ENCODE measurements around the gene SDF2. TPM values are rescaled to one million over a fixed set of nuclear protein-coding genes. Genes with fewer than 3 reads are reported as not detected.
A peak's percentile ranks its signal among the peaks of the same experiment; 100 is the strongest.

SDF2 gene
- total RNA-seq, 1 donor from 2014 or later, result 51.0 TPM

DNA sequence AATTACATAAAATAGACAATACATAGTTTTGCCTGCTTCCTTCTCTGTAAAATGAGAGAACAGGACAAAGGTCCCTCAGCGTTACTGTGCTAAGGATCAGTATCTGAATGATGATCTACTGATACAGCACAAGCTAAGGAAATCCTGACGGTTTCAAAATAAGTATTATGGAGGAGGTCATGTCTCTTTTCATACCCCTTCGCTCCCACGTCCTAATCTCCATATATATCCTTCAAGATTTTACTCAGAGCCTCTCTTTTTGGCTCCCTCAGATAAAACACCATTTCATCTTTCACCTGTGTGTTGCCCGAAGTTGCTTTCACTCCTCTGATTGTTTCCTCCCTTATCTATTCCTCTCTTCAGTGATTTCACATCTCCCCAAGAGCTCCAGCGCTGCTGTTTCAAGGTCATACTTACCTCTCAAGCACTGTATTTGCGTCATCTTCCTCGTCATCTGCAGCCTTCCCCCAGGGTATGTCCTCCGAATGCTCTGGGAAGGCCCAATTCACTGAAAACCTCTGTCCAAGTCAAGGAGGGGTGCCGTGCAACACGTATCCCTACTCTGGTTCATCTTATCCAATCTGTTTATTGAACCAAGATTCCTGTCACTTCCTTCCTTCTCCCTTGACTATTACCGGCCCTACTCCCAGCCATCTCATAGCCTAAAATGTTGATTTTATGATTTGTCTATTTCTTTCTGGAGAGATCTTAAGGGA, 15.5 kb downstream of the SDF2 start:
- Mint-ChIP-seq H3K9me3 (no peaks in the 10 kb centered on the region), H3K27ac (peak overlapping the region; percentile 73), H3K4me1 (peaks cover 29% of the 10 kb centered on the region), H3K4me3 (peak overlapping the region; percentile 83), H3K36me3 (peaks cover 18% of the 10 kb centered on the region), H3K27me3 (ENCODE audit: low read depth) (no peaks in the 10 kb centered on the region)
- TF ChIP-seq, protein P1, sequence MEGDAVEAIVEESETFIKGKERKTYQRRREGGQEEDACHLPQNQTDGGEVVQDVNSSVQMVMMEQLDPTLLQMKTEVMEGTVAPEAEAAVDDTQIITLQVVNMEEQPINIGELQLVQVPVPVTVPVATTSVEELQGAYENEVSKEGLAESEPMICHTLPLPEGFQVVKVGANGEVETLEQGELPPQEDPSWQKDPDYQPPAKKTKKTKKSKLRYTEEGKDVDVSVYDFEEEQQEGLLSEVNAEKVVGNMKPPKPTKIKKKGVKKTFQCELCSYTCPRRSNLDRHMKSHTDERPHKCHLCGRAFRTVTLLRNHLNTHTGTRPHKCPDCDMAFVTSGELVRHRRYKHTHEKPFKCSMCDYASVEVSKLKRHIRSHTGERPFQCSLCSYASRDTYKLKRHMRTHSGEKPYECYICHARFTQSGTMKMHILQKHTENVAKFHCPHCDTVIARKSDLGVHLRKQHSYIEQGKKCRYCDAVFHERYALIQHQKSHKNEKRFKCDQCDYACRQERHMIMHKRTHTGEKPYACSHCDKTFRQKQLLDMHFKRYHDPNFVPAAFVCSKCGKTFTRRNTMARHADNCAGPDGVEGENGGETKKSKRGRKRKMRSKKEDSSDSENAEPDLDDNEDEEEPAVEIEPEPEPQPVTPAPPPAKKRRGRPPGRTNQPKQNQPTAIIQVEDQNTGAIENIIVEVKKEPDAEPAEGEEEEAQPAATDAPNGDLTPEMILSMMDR (IDR thresholded peaks at IDR 0.05; ENCODE audit: unreplicated experiment), result no peak
- no peak for DNase-seq (ENCODE audit: low spot score in 2 of 2, unreplicated experiment in 2 of 2)

DNA sequence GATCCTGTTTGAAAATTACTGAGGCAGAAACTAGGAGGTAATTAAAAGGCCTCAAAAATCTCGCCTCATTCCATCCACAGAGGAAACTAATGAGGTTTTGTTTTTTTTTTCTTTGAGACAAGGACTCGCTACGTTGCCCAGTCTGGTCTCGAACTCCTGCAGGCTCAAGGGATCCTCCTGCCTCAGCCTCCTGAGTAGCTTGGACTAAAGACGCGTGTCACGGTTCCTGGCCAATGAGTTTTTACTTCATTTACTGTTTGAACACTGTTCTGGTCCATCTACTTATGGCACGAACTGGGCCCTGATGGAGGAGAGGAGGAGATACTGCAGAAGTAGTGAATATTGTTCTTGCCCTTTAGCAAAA, 16.1 kb downstream of the SDF2 start:
- peak overlapping the region; percentile 73 for H3K27ac Mint-ChIP-seq

DNA sequence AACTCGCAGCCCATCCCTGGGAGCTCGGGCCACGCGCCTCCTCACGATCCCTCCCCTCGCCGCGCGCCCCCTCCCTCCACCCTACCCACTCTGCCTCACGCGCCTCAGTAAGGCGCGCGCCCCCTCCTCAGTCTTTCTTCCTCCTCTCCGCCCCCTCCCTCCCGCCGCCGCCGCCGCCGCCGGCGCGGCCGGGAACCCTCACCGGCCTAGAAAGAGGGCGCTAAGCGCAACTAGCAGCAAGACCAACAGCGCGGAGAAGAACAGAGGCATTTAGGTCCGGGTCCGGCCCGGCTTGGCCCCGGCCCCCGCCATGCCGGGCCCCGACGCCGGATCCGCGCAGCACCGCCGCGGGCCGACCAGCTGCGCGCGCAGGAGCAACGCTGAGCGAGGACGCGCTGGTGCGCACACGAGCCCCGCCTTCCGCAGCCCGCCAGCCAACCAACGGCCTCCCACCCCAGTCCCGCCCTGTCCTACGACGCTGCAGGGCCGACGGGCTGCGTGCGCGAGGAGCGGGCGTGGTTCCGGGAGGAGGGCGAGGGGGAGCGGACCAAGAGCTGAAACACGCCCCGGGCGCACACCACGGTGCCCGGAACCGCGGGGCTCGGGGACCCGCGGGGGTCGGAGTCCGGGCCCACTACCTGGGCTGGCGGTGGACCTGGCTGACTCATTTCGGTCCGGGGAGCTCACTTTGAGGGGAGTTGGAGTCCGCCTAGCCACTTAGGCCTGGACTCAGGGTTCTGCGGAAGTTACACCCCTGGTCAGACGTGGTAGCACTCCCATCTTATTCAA, 16.7 kb downstream of the SDF2 start, which contains the start of gene BLTP2:
TSS of gene BLTP2 (minus strand) at position 372 of the 789 bp plus-strand sequence. CDS start at position 270, 102 bp downstream.
- Mint-ChIP-seq H3K36me3 (peaks cover 22% of the 10 kb centered on the region), H3K27me3 (ENCODE audit: low read depth) (no peaks in the 10 kb centered on the region), H3K27ac (peak within 1 kb of the TSS; percentile 89), H3K9me3 (no peaks in the 10 kb centered on the region), H3K4me3 (peak within 1 kb of the TSS; percentile 83), H3K4me1 (peaks cover 29% of the 10 kb centered on the region)
- DNase-seq (ENCODE audit: low spot score in 2 of 2, unreplicated experiment in 2 of 2), result peak; percentile 88 to 92
- TF ChIP-seq, protein P1 (IDR thresholded peaks at IDR 0.05; ENCODE audit: unreplicated experiment), result no peak

More for the DNA sequence above, 16.1 kb downstream of the SDF2 start:
- TF ChIP-seq, protein P1 (IDR thresholded peaks at IDR 0.05; ENCODE audit: unreplicated experiment), result no peak
- H3K4me3 Mint-ChIP-seq, result peak overlapping the region; percentile 83
- no peaks in the 10 kb centered on the region for H3K9me3 Mint-ChIP-seq
- no peak for DNase-seq (ENCODE audit: low spot score in 2 of 2, unreplicated experiment in 2 of 2)
- peaks cover 19% of the 10 kb centered on the region for H3K36me3 Mint-ChIP-seq
- H3K4me1 Mint-ChIP-seq, result peaks cover 29% of the 10 kb centered on the region
- no peaks in the 10 kb centered on the region for H3K27me3 Mint-ChIP-seq (ENCODE audit: low read depth)

DNA sequence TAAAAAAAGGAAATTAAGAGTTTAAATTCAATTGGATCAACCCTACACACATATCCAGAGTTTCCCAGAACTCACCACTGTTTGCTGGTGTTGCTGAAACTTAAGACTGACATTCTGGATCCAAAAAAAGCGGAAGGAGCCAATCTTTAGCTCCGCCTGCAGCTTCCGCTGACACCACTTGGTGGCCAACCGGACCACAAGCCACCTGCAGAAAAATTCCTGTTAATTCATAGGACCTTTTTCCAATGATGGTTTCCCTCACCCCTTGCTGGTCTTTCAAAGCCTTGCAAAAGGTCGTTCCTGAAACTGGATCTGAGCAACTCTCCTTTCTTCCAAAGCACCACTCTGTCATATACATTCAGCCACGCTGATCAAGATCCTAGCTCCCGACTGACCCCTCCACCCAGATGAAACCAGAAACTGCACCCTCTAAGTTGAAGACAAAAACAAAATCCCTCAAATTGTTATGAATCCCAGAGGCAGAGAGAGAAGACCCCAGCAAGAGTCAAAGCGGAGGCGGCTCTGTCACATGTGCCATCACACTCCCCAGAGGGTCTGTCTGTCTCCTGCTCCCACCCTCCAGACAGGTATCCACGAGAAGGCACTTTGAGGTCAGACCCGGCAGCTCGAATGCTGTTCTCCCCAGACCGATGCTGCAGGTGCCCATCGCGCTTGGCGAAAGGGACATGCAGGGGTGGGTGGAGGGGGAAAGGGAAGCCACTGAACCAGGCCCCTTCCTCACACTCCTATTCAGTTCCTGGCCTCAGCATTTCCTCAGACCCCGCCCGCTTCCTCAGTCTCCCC, 17.5 kb downstream of the SDF2 start:
- Mint-ChIP-seq H3K27me3 (ENCODE audit: low read depth) (no peaks in the 10 kb centered on the region), H3K4me1 (peaks cover 29% of the 10 kb centered on the region), H3K27ac (peak overlapping the region; percentile 89), H3K36me3 (peaks cover 28% of the 10 kb centered on the region), H3K4me3 (peak overlapping the region; percentile 83), H3K9me3 (no peaks in the 10 kb centered on the region)
- peak in 1 of 2 experiments; percentile 41 for DNase-seq (ENCODE audit: low spot score in 2 of 2, unreplicated experiment in 2 of 2)
- TF ChIP-seq, protein P1 (IDR thresholded peaks at IDR 0.05; ENCODE audit: unreplicated experiment), result peak; percentile 63

DNA sequence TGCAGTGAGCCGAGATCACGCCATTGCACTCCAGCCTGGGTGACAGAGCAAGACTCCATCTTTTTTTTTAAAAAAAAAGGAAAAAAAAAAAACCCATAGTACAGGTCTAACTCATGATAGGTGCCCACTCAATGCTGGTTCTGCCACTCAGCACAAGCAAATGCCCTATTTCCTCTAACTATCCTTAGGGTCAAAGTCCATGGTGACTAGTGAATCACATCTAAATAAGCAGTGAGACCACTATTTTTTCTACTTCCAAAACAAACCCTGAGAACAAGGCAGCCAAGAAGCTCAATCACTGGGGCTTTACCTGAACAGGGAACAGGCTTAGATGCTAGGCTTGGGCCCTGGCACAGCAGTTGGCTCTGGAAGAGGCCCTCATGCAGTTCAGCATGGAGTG, 20.1 kb downstream of the SDF2 start:
- peaks cover 42% of the 10 kb centered on the region for H3K36me3 Mint-ChIP-seq
- H3K27ac Mint-ChIP-seq, result no peak overlapping the region
- H3K4me3 Mint-ChIP-seq, result no peak overlapping the region
- H3K9me3 Mint-ChIP-seq, result no peaks in the 10 kb centered on the region
- no peak for DNase-seq (ENCODE audit: low spot score in 2 of 2, unreplicated experiment in 2 of 2)
- H3K27me3 Mint-ChIP-seq (ENCODE audit: low read depth), result no peaks in the 10 kb centered on the region
- H3K4me1 Mint-ChIP-seq, result peaks cover 26% of the 10 kb centered on the region
- TF ChIP-seq, protein P1 (IDR thresholded peaks at IDR 0.05; ENCODE audit: unreplicated experiment), result no peak

Data from mesothelial cell of epicardium (in vitro differentiated cells).